Lower lobe of right lung (tissue), 2 donors: Measurements from ENCODE around the gene AVPI1. TPM values are rescaled to one million over a fixed set of nuclear protein-coding genes. Genes with fewer than 3 reads are reported as not detected.

Experiments used
- ATAC-seq, 2 donors: fragments of 200-7000 bp; cut with Tn5 transposase; one replicate each; pipeline ENCODE4 v1.9.1; 2020 to 2022; ENCODE audit warnings: mild to moderate bottlenecking in 2 of 2, moderate library complexity in 2 of 2
- DNase-seq: peaks from one replicate; pipeline ENCODE4 v3.0.0-alpha.2; 2020
- H3K27ac ChIP-seq: fragments of 200-600 bp; one replicate; pipeline ENCODE4 v1.8.0; 2022
- H3K27me3 ChIP-seq: fragments of 200-600 bp; one replicate; pipeline ENCODE4 v1.8.0; 2022; ENCODE audit warnings: low read depth
- H3K36me3 ChIP-seq: fragments of 200-600 bp; one replicate; pipeline ENCODE4 v1.8.0; 2022; ENCODE audit warnings: mild to moderate bottlenecking
- H3K4me1 ChIP-seq: fragments of 200-600 bp; one replicate; pipeline ENCODE4 v1.8.0; 2022
- H3K4me3 ChIP-seq: fragments of 200-600 bp; one replicate; pipeline ENCODE4 v1.8.0; 2022; ENCODE audit warnings: mild to moderate bottlenecking
- H3K9me3 ChIP-seq: fragments of 200-600 bp; one replicate; pipeline ENCODE4 v1.8.0; 2022
- CTCF ChIP-seq: fragments of 200-600 bp; IDR thresholded peaks from one replicate; pipeline ENCODE4 v1.8.0; 2022; ENCODE audit warnings: antibody characterized with exemption, mild to moderate bottlenecking
- intact Hi-C: fragments of 100-400 bp; cut with DNase I; formaldehyde crosslinking; loops from one replicate; pipeline ENCODE4 v1.11.0; 2022
- total RNA-seq: library from RNA; stranded (reverse); fragmentation: NEBNext Ultra II Directional; extraction: Animal tissue kit (Norgen Biotek cat#: 25700); gene quantifications from one replicate; pipeline ENCODE4 v1.2.1, GENCODE V29; 2021
- donor health status: DM: no; HTN: yes; CAD: no; lungs with severe emphysema.

The AVPI1 gene
- total RNA-seq, 1 donor from 2014 or later, result 22.6 TPM

- no peak for TF ChIP-seq CTCF
- H3K4me3 ChIP-seq, result no peak overlapping the region
- H3K27me3 ChIP-seq, result no peaks in the 10 kb centered on the region
- H3K27ac ChIP-seq, result no peak overlapping the region
- ATAC-seq (no peak), DNase-seq (no peak)
- intact Hi-C loops, result no loop called here
- no peaks in the 10 kb centered on the region for H3K9me3 ChIP-seq
- peaks cover 96% of the 10 kb centered on the region for H3K36me3 ChIP-seq
- no peaks in the 10 kb centered on the region for H3K4me1 ChIP-seq
Observed at GRCh38 chr10:97666992-97667391, 20.0 kb downstream of the AVPI1 start.

GRCh38 chr10:97664282-97664850 is 22.7 kb downstream of the AVPI1 start:
- Histone ChIP-seq H3K4me3 (no peak overlapping the region), H3K36me3 (peaks cover 84% of the 10 kb centered on the region), H3K9me3 (no peaks in the 10 kb centered on the region), H3K27ac (no peak overlapping the region), H3K27me3 (no peaks in the 10 kb centered on the region), H3K4me1 (no peaks in the 10 kb centered on the region)
- intact Hi-C loops, result no loop called here
- no peak for ATAC-seq
- DNase-seq, result no peak
- TF ChIP-seq CTCF, result no peak

GRCh38 chr10:97659589-97659988 is 27.5 kb downstream of the AVPI1 start:
- DNase-seq (no peak), ATAC-seq (no peak)
- H3K4me1 ChIP-seq, result no peaks in the 10 kb centered on the region
- H3K27ac ChIP-seq, result no peak overlapping the region
- intact Hi-C loops, result no loop called here
- H3K4me3 ChIP-seq, result no peak overlapping the region
- no peaks in the 10 kb centered on the region for H3K27me3 ChIP-seq
- no peaks in the 10 kb centered on the region for H3K9me3 ChIP-seq
- no peak for TF ChIP-seq CTCF
- H3K36me3 ChIP-seq, result peaks cover 78% of the 10 kb centered on the region

GRCh38 chr10:97656777-97657176 is 30.3 kb downstream of the AVPI1 start:
- no peak overlapping the region for H3K27ac ChIP-seq
- no peaks in the 10 kb centered on the region for H3K9me3 ChIP-seq
- H3K36me3 ChIP-seq, result peaks cover 77% of the 10 kb centered on the region
- intact Hi-C loops, result no loop called here
- H3K27me3 ChIP-seq, result no peaks in the 10 kb centered on the region
- DNase-seq (no peak), ATAC-seq (no peak)
- TF ChIP-seq CTCF, result no peak
- H3K4me1 ChIP-seq, result peaks cover 5% of the 10 kb centered on the region
- no peak overlapping the region for H3K4me3 ChIP-seq

- TF ChIP-seq CTCF, result no peak
Observed at GRCh38 chr10:97651773-97652172, 35.3 kb downstream of the AVPI1 start.

More at GRCh38 chr10:97651773-97652172, 35.3 kb downstream of the AVPI1 start:
- ATAC-seq (no peak), DNase-seq (no peak)
- Histone ChIP-seq H3K9me3 (no peaks in the 10 kb centered on the region), H3K4me1 (peaks cover 39% of the 10 kb centered on the region), H3K27ac (no peak overlapping the region), H3K27me3 (no peaks in the 10 kb centered on the region), H3K36me3 (peaks cover 53% of the 10 kb centered on the region), H3K4me3 (no peak overlapping the region)
- intact Hi-C loops, result no loop called here
